CD14-positive monocyte (primary cell): ENCODE results near the gene TSPAN18. TPM values are rescaled to one million over a fixed set of nuclear protein-coding genes. Genes with fewer than 3 reads are reported as not detected.

ENCODE experiments used
- DNase-seq, 3 donors: peaks; one replicate each; pipeline ENCODE4 v3.0.0-alpha.2; 2011 to 2022
- H2AFZ ChIP-seq: 2 replicates; pipeline ENCODE4 v1.6.0; 2012; ENCODE audit warnings: mild to moderate bottlenecking, low read depth, low read length, inconsistent platforms; ENCODE audit not compliant: insufficient read depth, poor library complexity, severe bottlenecking
- H3K27ac ChIP-seq, 2 donors: 1 replicate in 1 of 2; 2 replicates in 1 of 2; pipeline ENCODE4 v1.5.1; 2012 to 2013; ENCODE audit warnings: low read length in 2 of 2, control low read depth in 1 of 2, inconsistent platforms in 1 of 2, low read depth in 1 of 2, mild to moderate bottlenecking in 1 of 2
- H3K27me3 ChIP-seq, 2 donors: one replicate each; pipeline versions ENCODE4 v1.6.0 to v1.6.1; 2011 to 2013; ENCODE audit warnings: low read length in 2 of 2; ENCODE audit not compliant: control insufficient read depth in 2 of 2, insufficient read depth in 2 of 2
- H3K36me3 ChIP-seq, 2 donors: replicated peaks in 1 of 2; 1 replicate in 1 of 2; 2 replicates in 1 of 2; pipeline versions ENCODE4 v1.5.1 to v1.6.1; 2012 to 2013; ENCODE audit warnings: low read length in 2 of 2, control low read depth in 1 of 2, inconsistent platforms in 1 of 2, mild to moderate bottlenecking in 1 of 2; ENCODE audit not compliant: insufficient read depth in 2 of 2, control insufficient read depth in 1 of 2
- H3K4me1 ChIP-seq, 2 donors: 1 replicate in 1 of 2; 2 replicates in 1 of 2; pipeline versions ENCODE4 v1.5.1 to v1.6.1; 2012 to 2013; ENCODE audit warnings: low read length in 2 of 2, control low read depth in 1 of 2, inconsistent platforms in 1 of 2, mild to moderate bottlenecking in 1 of 2, moderate library complexity in 1 of 2; ENCODE audit not compliant: insufficient read depth in 2 of 2, control insufficient read depth in 1 of 2
- H3K4me2 ChIP-seq: replicated peaks from 2 replicates; pipeline ENCODE3; 2012; ENCODE audit warnings: low read length, moderate library complexity, mild to moderate bottlenecking; ENCODE audit not compliant: poor library complexity, severe bottlenecking; ENCODE audit errors: extremely low read depth
- H3K4me3 ChIP-seq, 3 experiments: fragments of 200-600 bp in 1 of 3; sonication (generic) in 1 of 3; replicated peaks in 1 of 3; 1 replicate in 2 of 3; 2 replicates in 1 of 3; pipeline ENCODE4 v1.5.1; 2011 to 2013; ENCODE audit warnings: low read length in 3 of 3, mild to moderate bottlenecking in 3 of 3, control low read depth in 2 of 3, low read depth in 2 of 3, inconsistent platforms in 1 of 3, moderate library complexity in 1 of 3
- H3K79me2 ChIP-seq: 2 replicates; pipeline ENCODE4 v1.6.0; 2012; ENCODE audit warnings: mild to moderate bottlenecking, control low read depth, inconsistent platforms, low read length, moderate library complexity; ENCODE audit not compliant: insufficient read depth
- H3K9ac ChIP-seq: 2 replicates; pipeline ENCODE4 v1.6.0; 2017; ENCODE audit warnings: low read length, mild to moderate bottlenecking; ENCODE audit not compliant: insufficient read depth, poor library complexity, severe bottlenecking
- H3K9me3 ChIP-seq, 2 donors: replicated peaks in 1 of 2; 1 replicate in 1 of 2; 2 replicates in 1 of 2; pipeline versions ENCODE4 v1.5.1 to v1.6.1; 2012 to 2013; ENCODE audit warnings: low read length in 2 of 2, control low read depth in 1 of 2; ENCODE audit not compliant: control insufficient read depth in 1 of 2, insufficient read depth in 1 of 2
- H4K20me1 ChIP-seq: 2 replicates; pipeline ENCODE4 v1.6.0; 2012; ENCODE audit warnings: mild to moderate bottlenecking, low read length, control low read depth, moderate library complexity; ENCODE audit not compliant: insufficient read depth
- H3K27ac Mint-ChIP-seq, 7 donors: one replicate each; pipeline ENCODE4 v1.8.0; 2020; ENCODE audit warnings: mild to moderate bottlenecking in 7 of 7, mixed read lengths in 7 of 7, moderate library complexity in 6 of 7, inconsistent platforms in 2 of 7
- H3K27me3 Mint-ChIP-seq, 3 donors: one replicate each; pipeline ENCODE4 v1.8.0; 2021 to 2022; ENCODE audit warnings: low read depth in 3 of 3, mild to moderate bottlenecking in 3 of 3, mixed read lengths in 3 of 3, moderate library complexity in 3 of 3, inconsistent platforms in 1 of 3
- H3K36me3 Mint-ChIP-seq, 2 donors: one replicate each; pipeline ENCODE4 v1.8.0; 2020; ENCODE audit warnings: mixed read lengths in 2 of 2, inconsistent platforms in 1 of 2, mild to moderate bottlenecking in 1 of 2
- H3K4me1 Mint-ChIP-seq: one replicate; pipeline ENCODE4 v1.8.0; 2020; ENCODE audit warnings: mild to moderate bottlenecking, mixed read lengths
- H3K4me3 Mint-ChIP-seq, 2 donors: one replicate each; pipeline ENCODE4 v1.8.0; 2020; ENCODE audit warnings: mild to moderate bottlenecking in 2 of 2, mixed read lengths in 2 of 2, moderate library complexity in 1 of 2
- H3K9me3 Mint-ChIP-seq, 7 donors: one replicate each; pipeline ENCODE4 v1.8.0; 2020 to 2022; ENCODE audit warnings: mixed read lengths in 7 of 7, mild to moderate bottlenecking in 6 of 7, moderate library complexity in 6 of 7, inconsistent platforms in 2 of 7
- CTCF ChIP-seq: fragments of 200-600 bp; IDR thresholded peaks from one replicate; pipeline ENCODE4 v1.8.0; 2022; ENCODE audit warnings: antibody characterized with exemption, mild to moderate bottlenecking
- WGBS: methylation state at CpG from one replicate; pipeline ENCODE4 v1.1.5; 2013; ENCODE audit warnings: missing lambda C conversion rate; ENCODE audit not compliant: insufficient coverage; 5-methylcytosine and 5-hydroxymethylcytosine counted together
- intact Hi-C, 2 donors: fragments of 100-400 bp; cut with micrococcal nuclease; formaldehyde crosslinking; loops; one replicate each; pipeline versions ENCODE4 v1.15.0 to v1.15.1; 2023
- polyA plus RNA-seq, 3 donors: library from polyadenylated mRNA; depleted of rRNA in 1 of 3; unstranded in 2 of 3; stranded (reverse) in 1 of 3; fragments of 300-500 nt in 2 of 3; fragments of >200 nt in 1 of 3; fragmentation: Illumina TruSeq in 2 of 3; gene quantifications; 1 replicate in 2 of 3; 2 replicates in 1 of 3; pipeline ENCODE4 v1.2.3, GENCODE V29; 2012 to 2021

TSPAN18 gene
- polyA plus RNA-seq, 3 donors = not detected

- DNase-seq = no peak
- Histone ChIP-seq H3K79me2 (no peaks in the 10 kb centered on the region), H3K27me3 (no peaks in the 10 kb centered on the region), H3K4me3 (no peak overlapping the region), H3K9ac (no peak overlapping the region), H3K4me1 (peaks cover 32 to 38% of the 10 kb centered on the region in 2 donors), H3K27ac (no peak overlapping the region), H3K9me3 (no peaks in the 10 kb centered on the region), H4K20me1 (no peaks in the 10 kb centered on the region), H3K36me3 (no peaks in the 10 kb centered on the region), H3K4me2 (no peak overlapping the region), H2AFZ (no peak overlapping the region)
- Mint-ChIP-seq H3K27me3 (peaks cover 3 to 6% (median 3%) of the 10 kb centered on the region in 3 donors), H3K9me3 (peaks cover 0 to 2% (median 0%) of the 10 kb centered on the region in 7 donors), H3K4me3 (no peak overlapping the region), H3K36me3 (no peaks in the 10 kb centered on the region), H3K4me1 (peaks cover 28% of the 10 kb centered on the region), H3K27ac (no peak overlapping the region)
- TF ChIP-seq CTCF = no peak
- WGBS = 92% methylated on average over 10 of the region's 13 CpGs
- intact Hi-C loops = no loop called here
Observed at GRCh38 chr11:44973632-44974401, 247.1 kb downstream of the TSPAN18 start.

- peak overlapping the region in 2 of 7 donors; percentile 16 to 38 for H3K27ac Mint-ChIP-seq
Observed at GRCh38 chr11:44974402-44975000, 247.7 kb downstream of the TSPAN18 start.

More at GRCh38 chr11:44974402-44975000, 247.7 kb downstream of the TSPAN18 start:
- H3K27ac ChIP-seq = no peak overlapping the region
- H3K9me3 Mint-ChIP-seq = peaks cover 0 to 2% (median 0%) of the 10 kb centered on the region in 7 donors
- H2AFZ ChIP-seq = no peak overlapping the region
- H3K9ac ChIP-seq = no peak overlapping the region
- peaks cover 28 to 34% of the 10 kb centered on the region in 2 donors for H3K4me1 ChIP-seq
- H3K4me2 ChIP-seq = no peak overlapping the region
- H3K36me3 ChIP-seq = no peaks in the 10 kb centered on the region
- no peaks in the 10 kb centered on the region for H3K79me2 ChIP-seq
- no peaks in the 10 kb centered on the region for H4K20me1 ChIP-seq
- 88% methylated on average over 10 of the region's 12 CpGs for WGBS
- peaks cover 3 to 6% (median 3%) of the 10 kb centered on the region in 3 donors for H3K27me3 Mint-ChIP-seq
- intact Hi-C loops = no loop called here
- H3K36me3 Mint-ChIP-seq = no peaks in the 10 kb centered on the region
- no peaks in the 10 kb centered on the region for H3K27me3 ChIP-seq
- no peaks in the 10 kb centered on the region for H3K9me3 ChIP-seq
- TF ChIP-seq CTCF = no peak
- no peak overlapping the region for H3K4me3 ChIP-seq
- peaks cover 27% of the 10 kb centered on the region for H3K4me1 Mint-ChIP-seq
- H3K4me3 Mint-ChIP-seq = no peak overlapping the region
- DNase-seq = no peak
